HG03558 (cell line): ENCODE data around the gene SLC10A7.

Source experiments
- ATAC-seq: cut with Tn5 transposase; IDR thresholded peaks from one replicate; pipeline ENCODE4 v1.9.1; 2021; ENCODE audit warnings: moderate number of reproducible peaks; ENCODE audit not compliant: unreplicated experiment; ENCODE audit errors: extremely low read depth

Gene SLC10A7

GRCh38 chr4:146329050-146329716 is 192.6 kb downstream of the SLC10A7 start:
- no peak for ATAC-seq

- no peak for ATAC-seq
Measured at GRCh38 chr4:146327859-146328650, 193.7 kb downstream of the SLC10A7 start.

GRCh38 chr4:146318894-146319293 is 202.8 kb downstream of the SLC10A7 start:
- no peak for ATAC-seq

- ATAC-seq, result no peak
Measured at GRCh38 chr4:146317783-146318182, 204.0 kb downstream of the SLC10A7 start.

- no peak for ATAC-seq
Measured at GRCh38 chr4:146315184-146315583, 206.6 kb downstream of the SLC10A7 start.

- ATAC-seq, result no peak
Measured at GRCh38 chr4:146311238-146311970, 210.3 kb downstream of the SLC10A7 start.

- peak; percentile 83 for ATAC-seq
Measured at GRCh38 chr4:146310319-146311021, 211.3 kb downstream of the SLC10A7 start.

GRCh38 chr4:146308951-146309350 is 212.8 kb downstream of the SLC10A7 start:
- no peak for ATAC-seq

GRCh38 chr4:146302822-146303221 is 218.9 kb downstream of the SLC10A7 start:
- ATAC-seq, result no peak

- ATAC-seq, result no peak
Measured at GRCh38 chr4:146299607-146300006, 222.1 kb downstream of the SLC10A7 start.

- no peak for ATAC-seq
Measured at GRCh38 chr4:146294776-146295175, 227.0 kb downstream of the SLC10A7 start.

- ATAC-seq, result no peak
Measured at GRCh38 chr4:146292508-146292907, 229.2 kb downstream of the SLC10A7 start.

- ATAC-seq, result no peak
Measured at GRCh38 chr4:146291313-146291712, 230.4 kb downstream of the SLC10A7 start.

GRCh38 chr4:146288193-146288592 is 233.5 kb downstream of the SLC10A7 start:
- ATAC-seq, result no peak

- no peak for ATAC-seq
Measured at GRCh38 chr4:146285037-146285436, 236.7 kb downstream of the SLC10A7 start.

GRCh38 chr4:146283758-146284651 is 237.7 kb downstream of the SLC10A7 start:
- no peak for ATAC-seq

- ATAC-seq, result no peak
Measured at GRCh38 chr4:146282657-146283056, 239.1 kb downstream of the SLC10A7 start.

GRCh38 chr4:146278986-146279385 is 242.8 kb downstream of the SLC10A7 start:
- ATAC-seq, result no peak

- ATAC-seq, result no peak
Measured at GRCh38 chr4:146275370-146275769, 246.4 kb downstream of the SLC10A7 start.
